Retinal pigment epithelial cell (primary cell): ENCODE results near the gene PLPP4.

Experiments
- DNase-seq: peaks from one replicate; pipeline ENCODE4 v3.0.0-alpha.2; 2010; ENCODE audit warnings: low read depth
- H3K4me3 ChIP-seq: 2 replicates; pipeline ENCODE4 v1.5.1; 2011; ENCODE audit warnings: mild to moderate bottlenecking, low read length, control low read depth, moderate library complexity
- TF ChIP-seq, protein P1 (sequence below): conservative IDR thresholded peaks from 2 replicates; pipeline ENCODE4 v1.5.1; 2011; ENCODE audit warnings: low read depth, low read length, control low read depth, inconsistent platforms

The PLPP4 gene

DNA sequence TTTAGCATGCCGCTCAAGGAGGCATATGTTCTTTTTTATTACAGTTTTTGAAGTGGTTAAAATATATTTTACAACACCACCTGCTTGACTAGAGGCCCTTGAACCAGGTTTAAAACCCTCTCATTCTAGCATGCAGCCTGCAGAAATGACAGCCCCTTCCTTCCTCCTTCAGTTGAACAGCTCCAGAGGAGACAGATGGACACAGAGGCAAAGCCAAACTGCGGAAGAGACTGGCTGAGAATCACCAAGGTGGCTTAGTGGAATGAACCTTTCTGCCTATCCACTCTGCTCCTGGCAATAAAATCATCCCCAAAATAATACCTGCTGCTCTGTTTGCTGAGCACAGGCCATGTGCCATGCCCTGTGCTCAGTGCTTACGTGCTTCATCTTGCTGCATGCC lies 23.9 kb upstream of the PLPP4 start:
- TF ChIP-seq, protein P1, sequence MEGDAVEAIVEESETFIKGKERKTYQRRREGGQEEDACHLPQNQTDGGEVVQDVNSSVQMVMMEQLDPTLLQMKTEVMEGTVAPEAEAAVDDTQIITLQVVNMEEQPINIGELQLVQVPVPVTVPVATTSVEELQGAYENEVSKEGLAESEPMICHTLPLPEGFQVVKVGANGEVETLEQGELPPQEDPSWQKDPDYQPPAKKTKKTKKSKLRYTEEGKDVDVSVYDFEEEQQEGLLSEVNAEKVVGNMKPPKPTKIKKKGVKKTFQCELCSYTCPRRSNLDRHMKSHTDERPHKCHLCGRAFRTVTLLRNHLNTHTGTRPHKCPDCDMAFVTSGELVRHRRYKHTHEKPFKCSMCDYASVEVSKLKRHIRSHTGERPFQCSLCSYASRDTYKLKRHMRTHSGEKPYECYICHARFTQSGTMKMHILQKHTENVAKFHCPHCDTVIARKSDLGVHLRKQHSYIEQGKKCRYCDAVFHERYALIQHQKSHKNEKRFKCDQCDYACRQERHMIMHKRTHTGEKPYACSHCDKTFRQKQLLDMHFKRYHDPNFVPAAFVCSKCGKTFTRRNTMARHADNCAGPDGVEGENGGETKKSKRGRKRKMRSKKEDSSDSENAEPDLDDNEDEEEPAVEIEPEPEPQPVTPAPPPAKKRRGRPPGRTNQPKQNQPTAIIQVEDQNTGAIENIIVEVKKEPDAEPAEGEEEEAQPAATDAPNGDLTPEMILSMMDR = no peak

DNA sequence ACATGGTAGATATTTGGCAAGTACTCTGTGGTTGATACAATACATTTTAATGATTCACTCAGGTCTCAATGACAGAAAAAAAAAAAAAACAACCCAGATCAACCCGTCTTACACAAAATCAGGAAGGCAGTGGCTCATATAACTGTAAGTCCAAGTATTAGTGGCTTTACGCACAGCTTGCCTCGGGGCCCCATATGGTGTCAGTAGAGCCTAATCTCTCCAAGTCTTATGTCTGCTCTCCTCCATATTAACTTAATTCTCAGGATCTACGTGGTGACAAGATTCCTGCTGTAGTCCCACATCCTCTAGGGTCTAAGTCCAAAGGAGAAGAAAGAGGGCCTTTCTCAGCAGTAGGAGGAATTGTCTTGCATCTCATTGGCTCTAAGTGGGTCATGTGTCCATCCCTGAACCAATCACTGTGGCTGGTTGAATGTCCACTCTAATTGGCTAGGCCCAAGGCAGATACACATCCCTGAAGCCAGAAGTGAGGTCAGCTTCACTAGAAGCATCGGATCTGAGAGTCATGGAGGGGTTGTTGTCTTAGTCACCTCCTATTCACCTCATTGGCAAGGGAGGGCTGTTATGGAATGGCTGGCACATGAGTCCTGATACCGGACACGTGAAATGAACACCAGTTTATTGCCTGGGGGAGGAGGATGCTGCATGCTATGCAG lies 20.5 kb upstream of the PLPP4 start:
- TF ChIP-seq, protein P1 = peak; percentile 30
- no peak overlapping the region for H3K4me3 ChIP-seq
- DNase-seq = no peak

More for the DNA sequence above, 23.9 kb upstream of the PLPP4 start:
- H3K4me3 ChIP-seq = no peak overlapping the region
- DNase-seq = no peak

DNA sequence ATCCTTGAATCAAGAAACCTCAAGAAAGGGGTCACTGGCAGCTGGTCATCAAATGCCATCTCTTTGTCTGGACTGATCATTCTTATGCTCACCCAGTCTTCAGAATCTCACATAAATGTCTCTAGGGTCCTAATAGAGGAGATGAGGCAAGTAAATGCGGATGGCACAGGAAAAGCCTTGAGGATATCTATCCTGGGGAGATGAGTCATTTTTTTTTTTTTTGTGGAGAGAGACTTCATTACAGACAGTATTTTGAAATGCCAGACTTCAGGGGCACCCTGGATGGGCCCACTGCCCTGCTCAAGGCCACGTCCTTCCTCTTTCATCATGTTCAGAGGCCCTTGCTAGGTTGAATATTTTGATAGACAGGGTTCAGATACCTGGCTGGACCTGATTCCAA lies 19.5 kb upstream of the PLPP4 start:
- DNase-seq = no peak
- H3K4me3 ChIP-seq = no peak overlapping the region
- TF ChIP-seq, protein P1 = no peak

DNA sequence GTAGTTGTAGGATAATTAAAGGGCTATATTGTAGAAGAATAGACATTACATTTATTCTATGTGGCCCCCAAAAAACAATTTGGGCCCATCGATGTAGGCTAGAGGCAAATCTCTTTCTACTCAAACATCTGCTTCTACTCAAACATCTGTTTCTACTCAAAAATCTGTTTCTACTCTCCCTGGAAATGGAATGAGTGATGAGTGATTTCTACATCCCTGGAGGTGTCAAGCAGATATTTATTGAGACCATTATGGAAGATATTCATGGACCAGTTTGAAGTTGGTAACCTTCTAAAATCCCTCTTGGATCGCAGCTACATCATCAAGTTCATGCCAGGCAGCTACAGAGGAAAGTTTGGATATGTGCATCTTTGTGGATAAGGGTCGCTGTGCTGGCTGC lies 5.1 kb upstream of the PLPP4 start:
- H3K4me3 ChIP-seq = no peak overlapping the region
- no peak for DNase-seq
- TF ChIP-seq, protein P1 = no peak

DNA sequence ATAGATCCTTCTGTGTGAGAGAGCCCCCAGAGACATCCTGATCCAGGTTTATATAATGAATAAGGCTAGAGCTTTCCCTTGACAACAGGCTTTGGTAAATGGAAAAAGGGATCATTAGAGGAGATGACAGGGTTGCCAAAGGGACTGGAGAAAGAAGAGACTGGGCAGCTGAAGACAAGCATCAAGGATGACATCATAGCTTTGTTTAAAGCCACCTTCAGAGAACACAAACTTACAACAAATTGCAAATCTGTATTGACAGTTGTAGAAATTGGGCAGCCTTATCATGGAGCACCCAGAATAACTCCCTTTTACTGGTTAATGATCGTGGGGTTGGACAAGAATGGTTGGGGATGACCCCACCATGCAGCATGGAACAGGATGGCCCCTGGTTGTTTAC lies 3.7 kb upstream of the PLPP4 start:
- H3K4me3 ChIP-seq = no peak overlapping the region
- TF ChIP-seq, protein P1 = no peak
- DNase-seq = no peak

DNA sequence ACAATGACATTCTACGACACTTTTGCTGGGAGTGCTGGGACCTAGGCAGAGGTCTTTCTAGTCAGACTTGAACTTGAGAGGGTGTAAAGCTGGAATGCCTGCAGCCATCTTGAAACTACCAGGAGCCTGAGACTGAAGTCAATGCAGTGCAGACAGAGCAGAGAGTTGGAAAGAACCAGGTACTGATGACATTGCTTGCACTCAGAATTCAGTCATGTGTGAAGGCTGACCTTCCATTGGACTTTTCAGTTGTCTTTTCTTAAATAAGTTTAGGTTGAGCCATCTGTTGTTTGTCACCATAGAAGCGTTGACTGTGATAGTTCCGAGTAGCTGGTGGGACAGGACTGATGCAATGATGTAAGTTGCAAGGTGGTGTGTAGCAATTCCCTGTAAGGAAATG lies 3.1 kb upstream of the PLPP4 start:
- DNase-seq = no peak
- TF ChIP-seq, protein P1 = no peak
- no peak overlapping the region for H3K4me3 ChIP-seq

DNA sequence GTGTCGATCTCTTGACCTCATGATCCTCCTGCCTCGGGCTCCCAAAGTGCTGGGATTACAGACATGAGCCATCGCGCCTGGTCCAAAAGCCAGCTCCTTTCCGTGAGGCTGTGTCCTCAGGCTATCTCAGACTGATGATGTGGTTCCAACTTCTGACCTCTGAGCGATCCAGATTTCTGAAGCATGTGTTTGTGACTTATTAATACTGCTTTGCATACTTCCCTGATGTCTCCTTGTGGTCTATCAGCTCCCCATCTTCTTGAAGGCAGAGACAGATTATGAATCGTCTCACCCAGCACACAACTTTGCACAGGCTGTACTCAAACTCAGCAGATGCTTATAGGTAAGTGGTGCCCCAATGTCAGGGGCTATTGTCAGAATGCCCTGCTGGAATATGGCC lies 2.0 kb upstream of the PLPP4 start:
- H3K4me3 ChIP-seq = no peak overlapping the region
- DNase-seq = no peak
- TF ChIP-seq, protein P1 = no peak
